ENCODE measurements around the gene MAPK10. TPM values are rescaled to one million over a fixed set of nuclear protein-coding genes. Genes with fewer than 3 reads are reported as not detected.

MAPK10 gene
- total and polyA plus RNA-seq, 9 donors, result 1.9 to 5.6 (median 3.1) TPM

DNA sequence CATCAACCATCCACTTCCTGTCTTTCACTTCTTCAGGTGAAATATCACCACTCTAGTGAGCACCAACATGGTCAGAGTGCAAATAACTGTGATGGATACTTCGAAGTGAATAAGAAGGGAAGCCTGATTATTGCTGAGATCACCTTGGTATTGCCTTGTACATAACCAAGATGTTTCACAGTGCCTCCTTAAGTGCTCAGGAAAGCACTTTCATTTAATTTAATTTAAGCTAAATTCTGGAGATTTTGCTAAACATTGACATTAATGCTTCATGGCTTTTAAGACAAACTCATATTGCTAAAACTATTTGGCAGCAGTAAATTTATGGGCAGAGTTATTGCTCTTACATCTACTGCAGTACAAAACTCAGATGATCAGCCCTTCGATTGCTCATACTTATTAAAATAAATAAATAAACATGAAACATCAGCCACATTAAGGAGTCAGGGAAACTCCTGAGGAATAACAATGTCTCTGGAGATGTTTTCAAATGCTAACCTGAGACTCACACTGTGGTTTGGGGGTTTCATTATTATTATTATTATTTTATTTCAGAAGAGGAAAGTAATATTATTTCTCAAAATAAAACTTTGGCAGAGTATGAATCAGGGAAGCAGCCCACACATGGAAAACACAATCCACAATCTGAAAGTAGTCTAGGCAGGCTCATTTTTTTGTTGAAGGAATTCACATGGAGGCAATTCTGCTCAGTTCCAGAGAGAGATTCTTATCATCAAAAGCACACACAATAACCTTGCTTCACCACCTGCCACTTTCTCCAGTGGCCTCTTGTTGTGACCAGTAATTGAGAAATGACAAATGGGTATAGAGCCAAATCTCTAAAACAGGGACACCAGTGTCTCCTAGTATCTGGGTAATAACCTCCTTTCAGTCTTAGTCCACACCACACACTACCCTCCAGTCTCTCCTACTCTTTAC lies 344.2 kb downstream of the MAPK10 start:
- H3K36me3 ChIP-seq (ENCODE audit: control insufficient read depth, insufficient read depth, low read length), result no peaks in the 10 kb centered on the region
- DNase-seq, result no peak
- no peak overlapping the region for H3K4me3 ChIP-seq (ENCODE audit: low read length)
- H3K9me3 ChIP-seq (replicated peaks; ENCODE audit: control insufficient read depth, low read depth, low read length), result no peaks in the 10 kb centered on the region
- H3K27me3 ChIP-seq (ENCODE audit: control insufficient read depth, insufficient read depth, low read length), result no peaks in the 10 kb centered on the region
- H3K27ac ChIP-seq (ENCODE audit: low read length), result no peak overlapping the region
- H3K4me1 ChIP-seq (ENCODE audit: control insufficient read depth, insufficient read depth, low read length), result no peaks in the 10 kb centered on the region
- no CpG with 5 or more reads among the region's 2 CpGs for WGBS (ENCODE audit: insufficient coverage)

- WGBS (ENCODE audit: insufficient coverage), result 20% methylated on average over 1 of the region's 5 CpGs
- Histone ChIP-seq H3K4me3 (ENCODE audit: low read length) (no peak overlapping the region), H3K27ac (ENCODE audit: low read length) (no peak overlapping the region), H3K4me1 (ENCODE audit: control insufficient read depth, insufficient read depth, low read length) (no peaks in the 10 kb centered on the region), H3K9me3 (replicated peaks; ENCODE audit: control insufficient read depth, low read depth, low read length) (no peaks in the 10 kb centered on the region), H3K27me3 (ENCODE audit: control insufficient read depth, insufficient read depth, low read length) (no peaks in the 10 kb centered on the region), H3K36me3 (ENCODE audit: control insufficient read depth, insufficient read depth, low read length) (no peaks in the 10 kb centered on the region)
- no peak for DNase-seq
Measured at GRCh38 chr4:86014599-86014998, 345.3 kb downstream of the MAPK10 start.

DNA sequence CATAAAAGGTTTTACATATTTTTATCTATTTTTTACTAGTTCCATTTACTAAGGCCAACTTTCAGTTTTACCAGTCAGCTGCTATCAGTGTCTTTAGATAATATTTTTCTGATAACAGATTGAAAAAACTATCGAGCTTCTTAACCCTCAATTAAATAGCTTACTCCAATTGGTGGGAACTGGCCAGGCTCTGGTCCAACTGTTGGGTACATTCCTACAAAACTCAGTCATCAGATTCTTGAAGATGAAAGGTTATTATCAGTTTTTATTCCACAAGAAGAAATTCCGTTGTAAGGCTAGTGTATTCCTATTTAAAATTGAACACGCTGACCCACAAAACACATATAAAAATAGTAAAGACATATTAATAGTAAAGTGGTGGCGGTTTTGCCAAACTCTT lies 346.2 kb downstream of the MAPK10 start:
- no peaks in the 10 kb centered on the region for H3K27me3 ChIP-seq (ENCODE audit: control insufficient read depth, insufficient read depth, low read length)
- H3K4me1 ChIP-seq (ENCODE audit: control insufficient read depth, insufficient read depth, low read length), result no peaks in the 10 kb centered on the region
- WGBS (ENCODE audit: insufficient coverage), result no CpG with 5 or more reads among the region's 4 CpGs
- no peak for DNase-seq
- no peaks in the 10 kb centered on the region for H3K9me3 ChIP-seq (replicated peaks; ENCODE audit: control insufficient read depth, low read depth, low read length)
- no peak overlapping the region for H3K27ac ChIP-seq (ENCODE audit: low read length)
- no peaks in the 10 kb centered on the region for H3K36me3 ChIP-seq (ENCODE audit: control insufficient read depth, insufficient read depth, low read length)
- H3K4me3 ChIP-seq (ENCODE audit: low read length), result no peak overlapping the region

GRCh38 chr4:86011117-86011516 lies 348.7 kb downstream of the MAPK10 start:
- WGBS (ENCODE audit: insufficient coverage), result 40% methylated on average over 1 of the region's 1 CpG
- Histone ChIP-seq H3K4me1 (ENCODE audit: control insufficient read depth, insufficient read depth, low read length) (no peaks in the 10 kb centered on the region), H3K27ac (ENCODE audit: low read length) (no peak overlapping the region), H3K27me3 (ENCODE audit: control insufficient read depth, insufficient read depth, low read length) (no peaks in the 10 kb centered on the region), H3K4me3 (ENCODE audit: low read length) (no peak overlapping the region), H3K9me3 (replicated peaks; ENCODE audit: control insufficient read depth, low read depth, low read length) (no peaks in the 10 kb centered on the region), H3K36me3 (ENCODE audit: control insufficient read depth, insufficient read depth, low read length) (peaks cover 9% of the 10 kb centered on the region)
- DNase-seq, result no peak

DNA sequence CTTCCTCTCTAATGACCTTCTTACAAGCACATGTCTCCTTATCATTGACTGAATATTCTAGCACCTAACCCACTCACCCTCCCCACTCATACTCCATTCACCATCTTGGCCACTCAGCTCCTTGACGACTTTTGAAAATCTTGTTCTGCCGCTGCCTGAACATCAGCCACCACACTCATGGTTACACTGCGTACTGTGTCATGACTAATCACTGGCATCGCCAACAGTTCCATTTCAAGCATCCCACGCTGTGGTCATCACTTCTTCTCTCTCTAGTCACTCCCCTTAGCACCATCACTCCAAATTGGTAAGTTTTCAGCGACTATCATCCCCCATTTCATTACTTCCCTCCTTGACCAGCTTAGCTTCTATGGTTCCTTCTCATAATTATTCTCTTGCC lies 352.8 kb downstream of the MAPK10 start:
- DNase-seq, result no peak
- Histone ChIP-seq H3K27ac (ENCODE audit: low read length) (no peak overlapping the region), H3K4me3 (ENCODE audit: low read length) (no peak overlapping the region), H3K4me1 (ENCODE audit: control insufficient read depth, insufficient read depth, low read length) (no peaks in the 10 kb centered on the region), H3K36me3 (ENCODE audit: control insufficient read depth, insufficient read depth, low read length) (peaks cover 23% of the 10 kb centered on the region), H3K27me3 (ENCODE audit: control insufficient read depth, insufficient read depth, low read length) (no peaks in the 10 kb centered on the region), H3K9me3 (replicated peaks; ENCODE audit: control insufficient read depth, low read depth, low read length) (no peaks in the 10 kb centered on the region)
- WGBS (ENCODE audit: insufficient coverage), result 93% methylated on average over 6 of the region's 6 CpGs

- no peak for DNase-seq
- Histone ChIP-seq H3K27ac (ENCODE audit: low read length) (no peak overlapping the region), H3K9me3 (replicated peaks; ENCODE audit: control insufficient read depth, low read depth, low read length) (no peaks in the 10 kb centered on the region), H3K4me1 (ENCODE audit: control insufficient read depth, insufficient read depth, low read length) (no peaks in the 10 kb centered on the region), H3K27me3 (ENCODE audit: control insufficient read depth, insufficient read depth, low read length) (no peaks in the 10 kb centered on the region), H3K36me3 (ENCODE audit: control insufficient read depth, insufficient read depth, low read length) (peaks cover 26% of the 10 kb centered on the region), H3K4me3 (ENCODE audit: low read length) (no peak overlapping the region)
Measured at GRCh38 chr4:86006057-86006456, 353.8 kb downstream of the MAPK10 start.

- Histone ChIP-seq H3K4me3 (ENCODE audit: low read length) (no peak overlapping the region), H3K27ac (ENCODE audit: low read length) (no peak overlapping the region), H3K9me3 (replicated peaks; ENCODE audit: control insufficient read depth, low read depth, low read length) (no peaks in the 10 kb centered on the region), H3K4me1 (ENCODE audit: control insufficient read depth, insufficient read depth, low read length) (no peaks in the 10 kb centered on the region), H3K36me3 (ENCODE audit: control insufficient read depth, insufficient read depth, low read length) (peaks cover 30% of the 10 kb centered on the region), H3K27me3 (ENCODE audit: control insufficient read depth, insufficient read depth, low read length) (no peaks in the 10 kb centered on the region)
- WGBS (ENCODE audit: insufficient coverage), result 100% methylated on average over 1 of the region's 2 CpGs
- DNase-seq, result no peak
Measured at GRCh38 chr4:86004030-86004429, 355.8 kb downstream of the MAPK10 start.

- H3K4me1 ChIP-seq (ENCODE audit: control insufficient read depth, insufficient read depth, low read length), result no peaks in the 10 kb centered on the region
- H3K9me3 ChIP-seq (replicated peaks; ENCODE audit: control insufficient read depth, low read depth, low read length), result no peaks in the 10 kb centered on the region
- H3K36me3 ChIP-seq (ENCODE audit: control insufficient read depth, insufficient read depth, low read length), result peaks cover 26% of the 10 kb centered on the region
- no peak overlapping the region for H3K4me3 ChIP-seq (ENCODE audit: low read length)
- WGBS (ENCODE audit: insufficient coverage), result no CpG with 5 or more reads among the region's 2 CpGs
- H3K27me3 ChIP-seq (ENCODE audit: control insufficient read depth, insufficient read depth, low read length), result no peaks in the 10 kb centered on the region
- no peak for DNase-seq
- H3K27ac ChIP-seq (ENCODE audit: low read length), result no peak overlapping the region
Measured at GRCh38 chr4:86001591-86001990, 358.3 kb downstream of the MAPK10 start.

- no peaks in the 10 kb centered on the region for H3K9me3 ChIP-seq (replicated peaks; ENCODE audit: control insufficient read depth, low read depth, low read length)
- no peak overlapping the region for H3K4me3 ChIP-seq (ENCODE audit: low read length)
- H3K27me3 ChIP-seq (ENCODE audit: control insufficient read depth, insufficient read depth, low read length), result no peaks in the 10 kb centered on the region
- 87% methylated on average over 5 of the region's 6 CpGs for WGBS (ENCODE audit: insufficient coverage)
- DNase-seq, result no peak
- no peak overlapping the region for H3K27ac ChIP-seq (ENCODE audit: low read length)
- H3K4me1 ChIP-seq (ENCODE audit: control insufficient read depth, insufficient read depth, low read length), result no peaks in the 10 kb centered on the region
- peaks cover 17% of the 10 kb centered on the region for H3K36me3 ChIP-seq (ENCODE audit: control insufficient read depth, insufficient read depth, low read length)
Measured at GRCh38 chr4:85995361-85995760, 364.5 kb downstream of the MAPK10 start.

GRCh38 chr4:85994576-85994975 lies 365.3 kb downstream of the MAPK10 start:
- DNase-seq, result no peak
- Histone ChIP-seq H3K9me3 (replicated peaks; ENCODE audit: control insufficient read depth, low read depth, low read length) (no peaks in the 10 kb centered on the region), H3K36me3 (ENCODE audit: control insufficient read depth, insufficient read depth, low read length) (peaks cover 15% of the 10 kb centered on the region), H3K27ac (ENCODE audit: low read length) (no peak overlapping the region), H3K4me1 (ENCODE audit: control insufficient read depth, insufficient read depth, low read length) (no peaks in the 10 kb centered on the region), H3K27me3 (ENCODE audit: control insufficient read depth, insufficient read depth, low read length) (no peaks in the 10 kb centered on the region), H3K4me3 (ENCODE audit: low read length) (no peak overlapping the region)
